OCI-LY3 (cell line): ENCODE measurements around the gene DYRK1A.

Experiments used
- H2AFZ ChIP-seq: fragments of 200-600, 300-600 bp; shearing (Covaris generic); 2 replicates; pipeline ENCODE4 v1.6.0; 2014; ENCODE audit warnings: antibody characterized with exemption, low read depth, low read length
- H3K27ac ChIP-seq: fragments of 200-600, 300-600 bp; sonication (generic); 2 replicates; pipeline ENCODE4 v1.5.1; 2014; ENCODE audit warnings: mild to moderate bottlenecking, low read length, moderate library complexity, mixed read lengths
- H3K27me3 ChIP-seq: fragments of 200-600, 300-600 bp; sonication (generic); 2 replicates; pipeline ENCODE4 v1.6.1; 2014; ENCODE audit warnings: low read depth, low read length, mixed read lengths
- H3K36me3 ChIP-seq: fragments of 200-600, 300-600 bp; sonication (generic); replicated peaks from 2 replicates; pipeline ENCODE3; 2014; ENCODE audit warnings: low read depth, low read length, mixed read lengths
- H3K4me1 ChIP-seq: fragments of 300-600, 200-600 bp; sonication (generic); 2 replicates; pipeline ENCODE4 v1.6.1; 2014; ENCODE audit warnings: low read length, mixed read lengths
- H3K4me2 ChIP-seq: fragments of 200-600, 300-600 bp; sonication (generic); 2 replicates; pipeline ENCODE4 v1.6.1; 2014; ENCODE audit warnings: low read length, mixed read lengths
- H3K4me3 ChIP-seq: fragments of 300-600, 200-600 bp; sonication (generic); 2 replicates; pipeline ENCODE4 v1.5.1; 2014; ENCODE audit warnings: antibody characterized with exemption, mild to moderate bottlenecking, low read length, moderate library complexity
- H3K79me2 ChIP-seq: fragments of 300-600, 200-600 bp; shearing (Covaris generic); 2 replicates; pipeline ENCODE4 v1.6.1; 2014; ENCODE audit warnings: mild to moderate bottlenecking, low read length, mixed read lengths
- H3K9ac ChIP-seq: fragments of 300-600, 200-600 bp; shearing (Covaris generic); 2 replicates; pipeline ENCODE4 v1.6.0; 2014; ENCODE audit warnings: mild to moderate bottlenecking, low read length, moderate library complexity
- H3K9me3 ChIP-seq: fragments of 200-600, 300-600 bp; shearing (Covaris generic); 2 replicates; pipeline ENCODE4 v1.6.1; 2014; ENCODE audit warnings: low read length, mixed read lengths; ENCODE audit not compliant: insufficient read depth
- H4K20me1 ChIP-seq: fragments of 200-600, 300-600 bp; sonication (generic); 2 replicates; pipeline ENCODE4 v1.6.1; 2016; ENCODE audit warnings: low read length, mixed read lengths; ENCODE audit not compliant: insufficient read depth
- CTCF ChIP-seq: fragments of 200-600, 300-600 bp; sonication (generic); IDR thresholded peaks from 2 replicates; pipeline ENCODE4 v1.5.1; 2014; ENCODE audit warnings: antibody characterized with exemption, low read length, low read depth
- EZH2phosphoT487 ChIP-seq: fragments of 200-600 bp; shearing (Covaris generic); IDR thresholded peaks from 2 replicates; pipeline ENCODE4 v1.6.1; 2018; ENCODE audit warnings: antibody characterized with exemption, mixed run types, low read depth

The DYRK1A gene

GRCh38 chr21:37331411-37331810 lies 35.2 kb upstream of the DYRK1A start:
- no peaks in the 10 kb centered on the region for H3K4me1 ChIP-seq
- H3K27me3 ChIP-seq, result no peaks in the 10 kb centered on the region
- H2AFZ ChIP-seq, result no peak overlapping the region
- no peaks in the 10 kb centered on the region for H3K9me3 ChIP-seq
- no peaks in the 10 kb centered on the region for H3K79me2 ChIP-seq
- no peak overlapping the region for H3K9ac ChIP-seq
- H3K4me3 ChIP-seq, result no peak overlapping the region
- H3K36me3 ChIP-seq, result no peaks in the 10 kb centered on the region
- no peak overlapping the region for H3K27ac ChIP-seq
- TF ChIP-seq CTCF (no peak), EZH2phosphoT487 (no peak)
- no peaks in the 10 kb centered on the region for H4K20me1 ChIP-seq
- H3K4me2 ChIP-seq, result no peak overlapping the region

GRCh38 chr21:37335053-37335452 lies 31.5 kb upstream of the DYRK1A start:
- no peaks in the 10 kb centered on the region for H4K20me1 ChIP-seq
- TF ChIP-seq EZH2phosphoT487, result no peak
- no peak for TF ChIP-seq CTCF
- H3K36me3 ChIP-seq, result no peaks in the 10 kb centered on the region
- no peaks in the 10 kb centered on the region for H3K4me1 ChIP-seq
- H3K27ac ChIP-seq, result no peak overlapping the region
- no peak overlapping the region for H2AFZ ChIP-seq
- no peaks in the 10 kb centered on the region for H3K27me3 ChIP-seq
- no peaks in the 10 kb centered on the region for H3K9me3 ChIP-seq
- no peak overlapping the region for H3K4me2 ChIP-seq
- H3K79me2 ChIP-seq, result no peaks in the 10 kb centered on the region
- no peak overlapping the region for H3K9ac ChIP-seq
- H3K4me3 ChIP-seq, result no peak overlapping the region

GRCh38 chr21:37337179-37337578 lies 29.4 kb upstream of the DYRK1A start:
- no peaks in the 10 kb centered on the region for H3K9me3 ChIP-seq
- no peaks in the 10 kb centered on the region for H3K27me3 ChIP-seq
- H3K9ac ChIP-seq, result no peak overlapping the region
- no peaks in the 10 kb centered on the region for H4K20me1 ChIP-seq
- H2AFZ ChIP-seq, result no peak overlapping the region
- H3K4me3 ChIP-seq, result no peak overlapping the region
- H3K4me2 ChIP-seq, result no peak overlapping the region
- no peak for TF ChIP-seq EZH2phosphoT487
- TF ChIP-seq CTCF, result no peak
- no peak overlapping the region for H3K27ac ChIP-seq
- H3K4me1 ChIP-seq, result no peaks in the 10 kb centered on the region
- no peaks in the 10 kb centered on the region for H3K79me2 ChIP-seq
- H3K36me3 ChIP-seq, result no peaks in the 10 kb centered on the region

GRCh38 chr21:37337831-37338230 lies 28.7 kb upstream of the DYRK1A start:
- Histone ChIP-seq H3K4me3 (no peak overlapping the region), H3K79me2 (no peaks in the 10 kb centered on the region), H3K36me3 (no peaks in the 10 kb centered on the region), H3K9me3 (no peaks in the 10 kb centered on the region), H3K4me2 (no peak overlapping the region), H3K9ac (no peak overlapping the region), H3K27ac (no peak overlapping the region), H3K27me3 (no peaks in the 10 kb centered on the region), H4K20me1 (no peaks in the 10 kb centered on the region), H2AFZ (no peak overlapping the region), H3K4me1 (no peaks in the 10 kb centered on the region)
- TF ChIP-seq EZH2phosphoT487 (no peak), CTCF (no peak)
